Cardiac fibroblast (primary cell): ENCODE measurements around the gene POU2F1.

Source experiments
- DNase-seq, 2 donors: peaks; one replicate each; pipeline versions ENCODE4 v3.0.0 to v3.0.0-alpha.2; 2010; ENCODE audit warnings: low read depth in 2 of 2
- H3K4me3 ChIP-seq, 2 donors: replicated peaks in 1 of 2; 1 replicate in 1 of 2; 2 replicates in 1 of 2; pipeline ENCODE4 v1.5.1; 2011; ENCODE audit warnings: low read depth in 2 of 2, low read length in 2 of 2, mild to moderate bottlenecking in 2 of 2, moderate library complexity in 1 of 2
- CTCF ChIP-seq: IDR thresholded peaks from one replicate; pipeline ENCODE4 v1.5.1; 2011; ENCODE audit warnings: low read depth, mild to moderate bottlenecking, low read length, inconsistent platforms

The POU2F1 gene

GRCh38 chr1:167454304-167454893 is 233.7 kb downstream of the POU2F1 start:
- no peak for TF ChIP-seq CTCF
- peak; percentile 2 to 3 for DNase-seq
- H3K4me3 ChIP-seq = peak overlapping the region; percentile 69

GRCh38 chr1:167454894-167455785 is 234.5 kb downstream of the POU2F1 start:
- no peak for TF ChIP-seq CTCF
- peak overlapping the region; percentile 69 for H3K4me3 ChIP-seq
- peak; percentile 28 to 31 for DNase-seq

GRCh38 chr1:167455786-167456446 is 235.2 kb downstream of the POU2F1 start:
- peak; percentile 2 to 17 for DNase-seq
- no peak for TF ChIP-seq CTCF
- peak overlapping the region; percentile 69 for H3K4me3 ChIP-seq

DNA sequence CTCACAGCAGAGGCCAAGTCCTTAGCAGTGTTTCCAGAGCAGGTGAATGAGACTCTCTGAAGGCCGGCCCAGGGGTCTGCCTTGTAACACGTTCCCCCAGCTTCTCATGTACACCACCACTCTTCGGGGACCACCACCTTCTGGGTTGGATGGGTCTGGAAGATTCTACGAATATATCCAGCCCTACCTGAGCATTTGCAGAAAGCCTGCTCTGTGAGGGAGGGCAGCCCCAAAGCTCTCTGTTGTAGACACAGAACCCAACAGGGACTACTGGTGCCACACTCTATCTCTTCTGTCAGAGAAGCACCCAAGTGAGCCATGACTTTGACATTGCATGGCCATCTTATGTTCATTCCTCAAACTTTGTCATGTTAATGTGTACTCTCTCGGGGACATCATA is 235.8 kb downstream of the POU2F1 start:
- TF ChIP-seq CTCF = no peak
- H3K4me3 ChIP-seq = no peak overlapping the region
- no peak for DNase-seq

- TF ChIP-seq CTCF = no peak
- DNase-seq = no peak
- no peak overlapping the region for H3K4me3 ChIP-seq
Measured at GRCh38 chr1:167456926-167457325, 236.2 kb downstream of the POU2F1 start.

DNA sequence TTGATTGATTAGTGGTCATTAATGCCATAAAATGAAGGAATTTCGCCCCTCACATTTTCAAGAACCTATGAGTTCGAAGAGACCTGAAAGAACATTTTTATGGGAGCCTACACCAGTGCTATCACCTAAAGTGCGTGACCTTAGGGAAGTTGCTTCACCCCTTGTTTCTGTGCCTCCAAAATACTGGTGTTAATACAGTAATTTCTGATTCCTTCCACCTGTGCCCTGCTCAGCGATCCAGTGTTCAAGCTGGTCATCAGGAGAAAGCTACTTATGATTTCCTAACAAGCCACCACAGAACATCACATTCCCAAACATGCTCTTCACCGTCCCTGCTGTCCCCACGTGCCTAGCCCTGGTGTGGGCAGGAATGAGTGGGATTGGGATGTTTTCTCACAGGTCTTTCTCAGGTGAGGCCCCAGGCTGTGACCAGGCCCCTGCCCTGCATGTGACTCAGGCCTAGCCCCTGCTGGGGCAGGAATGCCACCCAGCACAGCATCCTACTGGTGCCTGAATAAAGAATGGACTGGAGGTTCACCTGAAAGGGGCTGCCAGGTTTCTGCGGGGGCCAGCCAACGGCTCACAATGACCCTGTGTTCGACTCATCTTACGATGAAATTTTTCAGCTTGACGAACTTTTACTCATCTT is 237.4 kb downstream of the POU2F1 start:
- no peak overlapping the region for H3K4me3 ChIP-seq
- TF ChIP-seq CTCF = no peak
- DNase-seq = no peak
